ENCODE results near the gene UVRAG.

- TF ChIP-seq CTCF (IDR thresholded peaks at IDR 0.05) (no peak), EZH2 (IDR thresholded peaks at IDR 0.05) (no peak), EZH2phosphoT487 (IDR thresholded peaks at IDR 0.05) (no peak)
Observed at GRCh38 chr11:75968021-75968625, 153.1 kb downstream of the UVRAG start.

All from neural progenitor cell (in vitro differentiated cells).